ENCODE measurements around the gene IL17RC. TPM values are rescaled to one million over a fixed set of nuclear protein-coding genes. Genes with fewer than 3 reads are reported as not detected.

IL17RC gene
- total RNA-seq, 1 experiment from 2014 or later = 17.6 TPM

- H3K4me1 ChIP-seq (ENCODE audit: control insufficient read depth in 1 of 2, insufficient read depth in 2 of 2, low read length in 2 of 2) = peaks cover 19 to 28% of the 10 kb centered on the region in 2 experiments
- no TSS peak for BruUV-seq (replicated peaks)
- POLR2A ChIA-PET = no interaction called here
- peaks cover 23% of the 10 kb centered on the region for H3K79me2 ChIP-seq (ENCODE audit: insufficient read depth, low read length)
- H3K9me2 ChIP-seq (ENCODE audit: insufficient read depth) = no peaks in the 10 kb centered on the region
- TF ChIP-seq CBX3 (IDR thresholded peaks at IDR 0.05; ENCODE audit: low read depth) (no peak), EZH2 (IDR thresholded peaks at IDR 0.05) (no peak), SRF (IDR thresholded peaks at IDR 0.05; ENCODE audit: low read depth) (no peak), SP1 (IDR thresholded peaks at IDR 0.05; ENCODE audit: low read depth) (no peak), ZNF274 (IDR thresholded peaks at IDR 0.05; ENCODE audit: low read depth, low read length) (no peak), SIN3A (IDR thresholded peaks at IDR 0.05; ENCODE audit: low read depth) (no peak), ELF1 (IDR thresholded peaks at IDR 0.05; ENCODE audit: borderline replicate concordance, low read depth) (no peak), ZBTB33 (IDR thresholded peaks at IDR 0.05; ENCODE audit: extremely low read depth, insufficient replicate concordance, low read length) (no peak), POLR2AphosphoS5 (IDR thresholded peaks at IDR 0.05; ENCODE audit: low read depth, low read length) (no peak), CEBPB (IDR thresholded peaks at IDR 0.05; ENCODE audit: low read depth) (no peak), ZFX (IDR thresholded peaks at IDR 0.05) (no peak), CTCF (IDR thresholded peaks at IDR 0.05 in 2 of 3, conservative IDR thresholded peaks at IDR 0.05 in 1 of 3; ENCODE audit: borderline replicate concordance in 1 of 3, insufficient read depth in 1 of 3, low read depth in 2 of 3, low read length in 2 of 3) (no peak)
- no peak overlapping the region for H2AFZ ChIP-seq (ENCODE audit: low read depth, low read length, poor library complexity, severe bottlenecking)
- no peak overlapping the region for H3K4me3 ChIP-seq (replicated peaks in 1 of 2; ENCODE audit: low read depth in 1 of 2, low read length in 2 of 2)
- CTCF ChIA-PET = no interaction called here
- intact Hi-C loops (cut with micrococcal nuclease) = no loop called here
- no peak overlapping the region for H3K27ac ChIP-seq (ENCODE audit: low read depth, low read length)
- no peaks in the 10 kb centered on the region; a peak in 1 of 4 replicates for H3K36me3 ChIP-seq (ENCODE audit: control insufficient read depth in 1 of 2, insufficient read depth in 2 of 2, low read length in 2 of 2)
- DNase-seq (ENCODE audit: low read depth, low spot score) (no peak), ATAC-seq (no peak)
- H3K4me2 ChIP-seq (ENCODE audit: low read length) = no peak overlapping the region
- no peaks in the 10 kb centered on the region for H3K9me3 ChIP-seq (ENCODE audit: control insufficient read depth in 1 of 2, insufficient read depth in 1 of 2, low read depth in 1 of 2, low read length in 2 of 2)
- H3K9ac ChIP-seq (ENCODE audit: low read length) = no peak overlapping the region
- H3K27me3 ChIP-seq (ENCODE audit: insufficient read depth, low read length) = no peaks in the 10 kb centered on the region
- RAD21 ChIA-PET (ENCODE audit: low non-redundant PET in 1 of 2, low total read pairs in 2 of 2, uncharacterized antibody in 2 of 2, unreplicated experiment in 2 of 2) = no interaction called here
- no peaks in the 10 kb centered on the region for H4K20me1 ChIP-seq (ENCODE audit: insufficient read depth)
These were observed 61.9 kb downstream of the IL17RC start for GRCh38 chr3:9978710-9979305.
